Measurements from ENCODE around the gene LEMD3.

DNA sequence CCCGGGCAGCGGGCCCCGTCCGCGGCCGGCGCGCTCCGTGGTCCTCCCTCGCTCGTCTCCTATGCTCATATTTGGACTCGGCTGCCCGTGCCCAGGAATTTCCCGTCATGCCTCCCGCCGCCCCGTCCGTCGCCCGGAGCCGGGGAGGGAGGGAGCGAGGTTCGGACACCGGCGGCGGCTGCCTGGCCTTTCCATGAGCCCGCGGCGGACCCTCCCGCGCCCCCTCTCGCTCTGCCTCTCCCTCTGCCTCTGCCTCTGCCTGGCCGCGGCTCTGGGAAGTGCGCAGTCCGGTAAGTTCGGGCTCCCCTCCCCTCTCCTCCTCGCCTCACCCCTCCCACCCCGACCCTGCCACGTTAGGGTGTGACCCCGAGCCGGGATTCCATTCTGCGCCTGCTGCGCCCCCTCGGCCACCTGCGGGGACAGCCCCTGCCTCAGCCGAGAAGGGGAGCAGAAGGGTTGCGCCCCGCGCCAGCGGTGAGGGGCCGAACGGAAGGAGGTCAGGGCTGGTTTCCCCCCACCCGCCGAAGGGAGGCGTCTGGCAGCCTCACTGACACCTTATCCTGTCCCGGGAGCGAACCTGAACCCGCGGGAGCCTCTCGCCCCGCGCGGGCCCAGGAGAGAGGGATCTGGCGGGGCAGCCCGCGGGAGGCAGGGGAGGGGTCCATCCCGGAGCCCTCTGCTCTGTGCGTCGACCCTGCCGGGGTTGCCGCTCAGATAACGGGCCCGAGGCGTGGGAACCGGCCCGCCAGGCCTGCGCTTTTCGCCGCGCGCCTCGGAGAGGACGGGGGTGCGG lies 109.4 kb downstream of the LEMD3 start, which contains the start of gene MSRB3:
- TF ChIP-seq EZH2 (IDR thresholded peaks at IDR 0.05), result no peak
- TF ChIP-seq POLR2AphosphoS5 (IDR thresholded peaks at IDR 0.05; ENCODE audit: borderline replicate concordance, low read depth, low read length), result no peak
